WTC11 (cell line): ENCODE measurements around the gene SULT2B1.

ENCODE experiments used
- CREB1 ChIP-seq: sonication (generic); formaldehyde crosslinking; IDR thresholded peaks from 2 replicates; pipeline ENCODE4 v1.8.0; 2023; ENCODE audit warnings: mild to moderate bottlenecking, missing genetic modification reagents
- ELF4 ChIP-seq: sonication (generic); formaldehyde crosslinking; IDR thresholded peaks from 2 replicates; pipeline ENCODE4 v1.8.1; 2022; ENCODE audit warnings: low read depth, mild to moderate bottlenecking, moderate library complexity, missing genetic modification reagents
- FOXP1 ChIP-seq: sonication (generic); formaldehyde crosslinking; IDR thresholded peaks from 2 replicates; pipeline ENCODE4 v1.8.0; 2022; ENCODE audit warnings: missing genetic modification reagents, mild to moderate bottlenecking, moderate library complexity, borderline replicate concordance
- GABPB1 ChIP-seq: sonication (generic); formaldehyde crosslinking; IDR thresholded peaks from 2 replicates; pipeline ENCODE4 v1.8.1; 2023; ENCODE audit warnings: mild to moderate bottlenecking, missing genetic modification reagents
- JUN ChIP-seq: sonication (generic); formaldehyde crosslinking; IDR thresholded peaks from 2 replicates; pipeline ENCODE4 v1.8.0; 2023; ENCODE audit warnings: mild to moderate bottlenecking, missing genetic modification reagents
- NFE2L1 ChIP-seq: sonication (generic); formaldehyde crosslinking; IDR thresholded peaks from 2 replicates; pipeline ENCODE4 v1.8.1; 2023; ENCODE audit warnings: missing genetic modification reagents
- OVOL2 ChIP-seq: fragments of 250-450 bp; sonication (Bioruptor Pico); IDR thresholded peaks from 2 replicates; pipeline ENCODE4 v1.9.0; 2021; ENCODE audit warnings: mild to moderate bottlenecking, borderline replicate concordance
- SP1 ChIP-seq: sonication (generic); formaldehyde crosslinking; conservative IDR thresholded peaks from 2 replicates; pipeline ENCODE4 v1.8.1; 2022; ENCODE audit warnings: missing genetic modification reagents
- TP53 ChIP-seq: sonication (generic); formaldehyde crosslinking; IDR thresholded peaks from 2 replicates; pipeline ENCODE4 v1.8.1; 2023; ENCODE audit warnings: mild to moderate bottlenecking, missing genetic modification reagents
- TF ChIP-seq, protein P1 (sequence below): fragments of 200-600 bp; IDR thresholded peaks from 2 replicates; pipeline ENCODE4 v1.8.0; 2022; ENCODE audit warnings: antibody characterized with exemption
- TF ChIP-seq, protein P2 (sequence below): sonication (generic); formaldehyde crosslinking; IDR thresholded peaks from 2 replicates; pipeline ENCODE4 v1.8.0; 2022; ENCODE audit warnings: mild to moderate bottlenecking, missing genetic modification reagents
- TF ChIP-seq, protein P3 (sequence below): sonication (generic); formaldehyde crosslinking; IDR thresholded peaks from 2 replicates; pipeline ENCODE4 v1.8.1; 2022; ENCODE audit warnings: missing genetic modification reagents, borderline replicate concordance

DNA sequence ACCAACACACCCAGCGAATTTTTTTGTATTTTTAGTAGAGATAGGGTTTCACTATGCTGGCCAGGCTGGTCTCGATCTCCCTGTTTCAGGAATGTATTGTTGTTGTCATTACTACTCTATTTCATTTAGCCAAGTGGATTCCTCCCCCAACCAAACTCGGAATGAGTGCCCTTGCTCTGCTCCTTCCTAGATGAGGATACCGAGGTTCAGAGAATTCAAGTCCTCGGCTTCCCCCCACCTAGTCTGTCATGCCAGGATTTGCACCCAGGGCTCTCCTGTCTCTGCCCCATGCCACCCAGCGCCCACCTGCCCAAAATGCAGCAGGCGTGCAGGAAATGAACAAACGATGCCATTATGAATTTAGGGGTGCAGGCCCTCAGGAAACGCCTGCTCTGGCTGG lies 51.0 kb downstream of the SULT2B1 start:
- TF ChIP-seq, protein P1, sequence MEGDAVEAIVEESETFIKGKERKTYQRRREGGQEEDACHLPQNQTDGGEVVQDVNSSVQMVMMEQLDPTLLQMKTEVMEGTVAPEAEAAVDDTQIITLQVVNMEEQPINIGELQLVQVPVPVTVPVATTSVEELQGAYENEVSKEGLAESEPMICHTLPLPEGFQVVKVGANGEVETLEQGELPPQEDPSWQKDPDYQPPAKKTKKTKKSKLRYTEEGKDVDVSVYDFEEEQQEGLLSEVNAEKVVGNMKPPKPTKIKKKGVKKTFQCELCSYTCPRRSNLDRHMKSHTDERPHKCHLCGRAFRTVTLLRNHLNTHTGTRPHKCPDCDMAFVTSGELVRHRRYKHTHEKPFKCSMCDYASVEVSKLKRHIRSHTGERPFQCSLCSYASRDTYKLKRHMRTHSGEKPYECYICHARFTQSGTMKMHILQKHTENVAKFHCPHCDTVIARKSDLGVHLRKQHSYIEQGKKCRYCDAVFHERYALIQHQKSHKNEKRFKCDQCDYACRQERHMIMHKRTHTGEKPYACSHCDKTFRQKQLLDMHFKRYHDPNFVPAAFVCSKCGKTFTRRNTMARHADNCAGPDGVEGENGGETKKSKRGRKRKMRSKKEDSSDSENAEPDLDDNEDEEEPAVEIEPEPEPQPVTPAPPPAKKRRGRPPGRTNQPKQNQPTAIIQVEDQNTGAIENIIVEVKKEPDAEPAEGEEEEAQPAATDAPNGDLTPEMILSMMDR = no peak
- TF ChIP-seq TP53 (CRISPR knock-in tag) (no peak), OVOL2 (no peak), JUN (CRISPR knock-in tag) (no peak), CREB1 (CRISPR knock-in tag) (no peak), GABPB1 (CRISPR knock-in tag) (no peak), FOXP1 (no peak), ELF4 (no peak), NFE2L1 (CRISPR knock-in tag) (no peak), SP1 (CRISPR knock-in tag) (no peak)
- TF ChIP-seq, protein P2, sequence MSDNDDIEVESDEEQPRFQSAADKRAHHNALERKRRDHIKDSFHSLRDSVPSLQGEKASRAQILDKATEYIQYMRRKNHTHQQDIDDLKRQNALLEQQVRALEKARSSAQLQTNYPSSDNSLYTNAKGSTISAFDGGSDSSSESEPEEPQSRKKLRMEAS (CRISPR knock-in tag) = no peak
- TF ChIP-seq, protein P3, sequence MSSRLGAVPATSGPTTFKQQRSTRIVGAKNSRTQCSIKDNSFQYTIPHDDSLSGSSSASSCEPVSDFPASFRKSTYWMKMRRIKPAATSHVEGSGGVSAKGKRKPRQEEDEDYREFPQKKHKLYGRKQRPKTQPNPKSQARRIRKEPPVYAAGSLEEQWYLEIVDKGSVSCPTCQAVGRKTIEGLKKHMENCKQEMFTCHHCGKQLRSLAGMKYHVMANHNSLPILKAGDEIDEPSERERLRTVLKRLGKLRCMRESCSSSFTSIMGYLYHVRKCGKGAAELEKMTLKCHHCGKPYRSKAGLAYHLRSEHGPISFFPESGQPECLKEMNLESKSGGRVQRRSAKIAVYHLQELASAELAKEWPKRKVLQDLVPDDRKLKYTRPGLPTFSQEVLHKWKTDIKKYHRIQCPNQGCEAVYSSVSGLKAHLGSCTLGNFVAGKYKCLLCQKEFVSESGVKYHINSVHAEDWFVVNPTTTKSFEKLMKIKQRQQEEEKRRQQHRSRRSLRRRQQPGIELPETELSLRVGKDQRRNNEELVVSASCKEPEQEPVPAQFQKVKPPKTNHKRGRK (CRISPR knock-in tag) = no peak
